ENCODE measurements around the gene SMIM26.
"Not testable (repeated sequence)": the region's sequence is repeated elsewhere in the genome, so short reads cannot be mapped to it uniquely, and the experiment has no call there.

The SMIM26 gene, protein sequence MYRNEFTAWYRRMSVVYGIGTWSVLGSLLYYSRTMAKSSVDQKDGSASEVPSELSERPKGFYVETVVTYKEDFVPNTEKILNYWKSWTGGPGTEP

DNA sequence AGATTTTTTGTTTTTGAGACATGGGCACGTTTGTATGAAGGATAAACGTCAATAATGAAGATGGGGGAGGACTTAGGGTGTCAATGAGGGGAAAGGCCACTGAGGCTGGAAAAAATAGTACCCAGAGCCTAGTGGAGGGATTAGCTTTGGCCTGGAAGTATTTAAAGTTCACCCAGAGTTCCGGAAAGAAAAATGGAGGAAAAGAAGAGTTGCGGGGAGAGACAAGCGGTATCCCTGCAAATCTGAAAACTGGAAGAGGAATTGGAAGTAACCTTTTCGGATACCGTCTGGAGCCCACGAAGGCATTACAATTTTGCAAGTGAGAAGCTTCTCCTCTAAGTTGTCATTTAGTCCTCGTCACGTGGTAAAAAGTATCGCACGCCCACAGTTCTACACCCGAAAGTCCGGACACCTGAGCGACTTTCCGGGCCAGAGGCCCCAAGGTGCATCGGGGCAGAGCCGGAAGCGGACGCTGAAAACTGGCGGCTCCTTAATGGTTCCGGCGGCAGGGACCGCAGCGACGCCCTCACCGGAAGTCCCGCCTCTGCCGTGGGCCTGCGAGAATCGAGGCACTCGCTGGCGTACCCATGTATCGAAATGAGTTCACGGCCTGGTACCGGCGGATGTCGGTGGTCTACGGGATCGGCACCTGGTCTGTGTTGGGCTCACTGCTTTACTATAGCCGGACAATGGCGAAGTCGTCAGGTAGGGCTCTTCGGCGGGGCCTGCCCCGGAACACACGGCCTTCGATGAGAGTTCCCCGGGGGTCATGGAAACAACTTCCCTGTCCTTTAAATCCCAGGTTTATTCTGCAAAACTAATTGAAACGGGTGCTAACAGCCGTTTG, at the start of gene SMIM26:
SMIM26 (plus strand) TSS at position 541 of the 847 bp plus-strand sequence; CDS start at position 588, 47 bp downstream.
- DNase-seq (ENCODE audit: low read depth in 2 of 2), result peak; percentile 88 to 94

DNA sequence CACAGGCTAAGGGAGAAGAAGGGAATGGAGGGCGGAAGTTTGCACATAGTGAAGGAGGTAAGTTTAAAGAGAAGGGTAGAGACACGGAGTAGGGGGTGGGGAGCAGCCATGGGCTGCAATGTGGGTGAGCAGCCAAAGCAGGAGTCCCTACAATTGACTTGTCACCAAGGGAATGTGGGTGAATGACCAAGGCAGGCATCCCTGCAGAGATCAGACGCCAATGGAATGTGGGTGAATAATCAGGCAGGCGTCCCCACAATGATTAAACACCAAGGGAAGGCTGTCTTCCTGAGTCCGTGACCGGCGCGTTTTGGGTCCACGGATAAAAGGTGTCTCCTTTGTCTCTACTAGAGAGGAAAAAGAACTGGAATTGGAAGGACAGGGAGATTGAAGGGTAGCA, 45.2 kb upstream of the SMIM26 start:
- DNase-seq (ENCODE audit: low read depth in 2 of 2), result not testable (repeated sequence)

DNA sequence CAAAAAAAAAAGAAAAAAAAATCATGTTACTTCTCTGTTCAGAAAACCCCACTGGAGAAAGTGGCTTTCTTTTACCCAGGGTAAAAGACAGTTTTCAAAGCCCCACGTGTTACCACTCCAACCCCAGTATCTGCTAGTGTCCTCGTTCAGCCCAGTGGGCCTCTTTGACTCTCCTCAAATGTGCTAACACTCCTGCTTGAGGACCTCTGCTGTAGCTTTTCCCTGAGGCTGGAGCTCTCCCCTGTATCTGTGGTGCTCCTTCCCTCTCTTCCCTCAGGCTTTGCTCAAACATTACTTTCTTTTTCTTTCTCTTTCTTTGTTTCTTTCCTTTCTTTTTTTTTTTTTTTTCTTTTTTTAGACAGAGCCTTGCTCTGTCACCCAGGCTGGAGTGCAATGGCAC, 44.2 kb upstream of the SMIM26 start:
- DNase-seq (ENCODE audit: low read depth in 2 of 2), result no peak

DNA sequence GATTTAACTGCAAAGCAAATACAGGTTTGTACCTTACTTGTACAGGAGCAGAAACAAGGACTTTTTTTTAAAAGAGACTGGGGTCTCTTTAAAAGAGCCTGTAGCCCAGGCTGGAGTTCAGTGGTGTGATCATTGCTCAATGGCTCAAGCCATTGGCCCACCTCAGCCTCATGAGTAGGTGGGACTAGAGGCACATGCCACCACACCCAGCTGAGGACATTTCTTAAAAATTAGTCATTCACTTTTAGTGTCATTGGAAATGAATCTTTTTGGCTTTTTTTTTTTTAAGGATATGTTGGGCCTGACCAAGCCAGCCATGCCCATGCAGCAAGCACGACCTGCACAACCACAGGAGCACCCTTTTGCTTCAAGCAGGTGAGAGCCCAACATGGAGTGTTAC, 42.6 kb upstream of the SMIM26 start:
- DNase-seq (ENCODE audit: low read depth in 2 of 2), result no peak

GRCh38 chr20:18526761-18527160, 40.5 kb upstream of the SMIM26 start:
- not testable (repeated sequence) for DNase-seq (ENCODE audit: low read depth in 2 of 2)

- DNase-seq (ENCODE audit: low read depth in 2 of 2), result no peak
These were observed 39.9 kb upstream of the SMIM26 start for GRCh38 chr20:18527339-18527738.

- no peak for DNase-seq (ENCODE audit: low read depth in 2 of 2)
These were observed 39.4 kb upstream of the SMIM26 start for GRCh38 chr20:18527836-18528235.

DNA sequence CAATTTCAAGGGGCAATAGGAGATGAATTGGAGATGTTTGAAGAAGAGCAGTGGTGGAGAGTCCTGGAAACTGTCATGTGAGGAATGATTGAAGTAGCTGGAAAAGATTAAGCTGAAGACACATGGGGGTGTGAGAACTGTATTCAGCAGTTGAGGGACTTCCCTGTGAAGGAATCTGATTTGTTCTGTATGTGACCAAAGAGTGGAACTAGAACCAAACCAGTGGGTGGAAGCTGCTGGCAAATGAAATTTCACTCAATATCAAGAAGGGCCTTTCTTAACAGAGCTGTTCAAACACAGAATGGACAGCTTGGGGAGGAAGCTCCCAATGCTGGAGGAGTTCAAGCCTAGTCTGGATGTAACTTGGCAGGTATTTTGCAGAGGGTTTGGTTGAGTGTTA, 38.2 kb upstream of the SMIM26 start:
- DNase-seq (ENCODE audit: low read depth in 2 of 2), result no peak

DNA sequence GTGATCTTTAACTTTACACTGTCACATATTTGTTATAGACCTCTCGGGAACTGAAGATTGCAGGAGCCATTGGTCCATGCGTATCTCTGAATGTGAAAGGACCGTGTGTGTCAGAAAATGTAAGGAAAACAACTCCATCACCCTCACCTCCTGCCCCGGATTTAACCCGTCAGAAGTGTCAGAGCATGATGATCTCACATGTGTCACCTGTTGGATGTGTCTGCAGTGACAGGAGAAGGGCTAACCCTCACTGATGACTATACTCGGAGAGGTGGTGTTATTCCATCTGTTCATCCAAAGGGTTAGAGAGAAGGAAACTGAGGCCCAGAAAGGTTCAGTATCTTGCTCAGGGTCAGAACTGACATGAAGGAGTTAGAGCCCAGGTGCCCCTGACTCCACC, 34.6 kb upstream of the SMIM26 start:
- DNase-seq (ENCODE audit: low read depth in 2 of 2), result no peak

GRCh38 chr20:18533491-18533890, 33.7 kb upstream of the SMIM26 start:
- DNase-seq (ENCODE audit: low read depth in 2 of 2), result no peak

GRCh38 chr20:18533978-18534644, 33.1 kb upstream of the SMIM26 start:
- DNase-seq (ENCODE audit: low read depth in 2 of 2), result no peak

- no peak for DNase-seq (ENCODE audit: low read depth in 2 of 2)
These were observed 29.6 kb upstream of the SMIM26 start for GRCh38 chr20:18537651-18538050.

DNA sequence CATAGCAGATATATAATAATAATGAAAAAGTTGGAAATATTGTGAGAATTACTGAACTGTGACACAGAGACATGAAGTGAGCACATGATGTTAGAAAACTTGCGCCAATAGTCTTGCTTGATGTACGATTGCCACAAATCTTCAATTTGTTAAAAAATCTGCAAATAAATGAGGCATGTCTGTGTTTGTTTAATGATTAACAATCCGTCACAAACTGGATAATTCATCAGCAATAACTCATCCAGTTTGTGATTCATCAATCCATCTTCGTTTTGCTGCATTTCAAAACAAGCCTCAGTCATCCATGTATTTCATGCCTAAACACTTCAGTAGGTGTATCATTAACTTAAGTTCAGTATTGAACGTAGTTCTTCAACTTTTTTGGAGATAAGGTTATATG, 25.5 kb upstream of the SMIM26 start:
- DNase-seq (ENCODE audit: low read depth in 2 of 2), result no peak

DNA sequence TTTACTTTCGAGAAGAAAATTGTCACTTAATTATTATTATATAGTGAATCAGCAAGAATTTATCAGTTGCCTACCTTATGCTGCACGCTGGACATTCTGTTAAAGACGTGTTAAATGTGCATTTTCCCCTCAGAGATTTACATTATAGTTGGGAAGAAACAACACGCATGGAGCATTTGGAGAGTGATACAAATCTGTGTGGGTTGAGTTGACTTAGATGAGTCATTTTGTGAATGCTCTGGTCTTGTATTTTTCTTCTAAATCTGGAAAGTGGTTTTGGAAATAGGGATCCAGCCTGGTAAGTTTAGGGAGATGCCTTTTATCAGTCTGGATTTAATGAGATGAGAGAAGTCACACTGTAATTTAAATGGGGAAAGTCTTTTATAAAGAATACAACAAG, 24.0 kb upstream of the SMIM26 start:
- DNase-seq (ENCODE audit: low read depth in 2 of 2), result no peak

DNA sequence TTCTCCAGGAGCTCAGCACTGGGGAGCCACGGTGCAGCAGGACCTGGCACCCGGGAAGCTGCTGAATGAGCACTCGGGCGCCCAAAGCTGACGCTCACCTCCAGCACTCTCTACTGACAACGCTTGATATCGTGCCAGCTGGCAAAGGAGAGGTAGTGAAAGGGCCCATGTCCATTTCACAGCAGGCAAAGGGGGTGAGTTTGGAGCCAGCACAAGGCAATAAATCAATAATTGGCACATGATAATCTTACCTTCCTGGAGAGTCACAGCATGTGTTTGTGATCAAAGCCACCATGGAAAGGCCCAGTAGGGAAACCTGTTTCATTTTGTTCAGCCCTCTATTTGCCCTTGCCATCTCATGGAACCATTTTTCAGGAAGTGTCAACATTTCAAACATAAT, 23.3 kb upstream of the SMIM26 start:
- DNase-seq (ENCODE audit: low read depth in 2 of 2), result no peak

GRCh38 chr20:18545566-18545965, 21.7 kb upstream of the SMIM26 start:
- DNase-seq (ENCODE audit: low read depth in 2 of 2), result no peak

DNA sequence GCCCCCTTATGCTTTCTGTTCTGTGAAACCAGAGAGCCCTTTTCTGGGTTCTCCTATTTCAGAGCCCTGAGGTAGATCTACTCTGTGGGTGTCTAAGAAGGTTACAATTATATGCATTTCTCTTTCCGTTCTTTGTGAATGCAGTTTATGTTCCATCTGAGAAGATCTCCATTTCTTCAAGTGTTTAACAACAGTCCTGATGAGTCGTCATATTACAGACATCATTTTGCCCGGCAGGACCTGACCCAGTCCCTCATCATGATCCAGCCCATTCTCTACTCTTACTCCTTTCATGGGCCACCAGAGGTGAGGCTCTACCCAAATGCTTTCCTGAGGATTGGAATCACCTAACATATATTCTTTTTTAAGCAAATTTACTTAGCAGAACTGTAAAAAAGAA, 18.8 kb upstream of the SMIM26 start:
- DNase-seq (ENCODE audit: low read depth in 2 of 2), result no peak

DNA sequence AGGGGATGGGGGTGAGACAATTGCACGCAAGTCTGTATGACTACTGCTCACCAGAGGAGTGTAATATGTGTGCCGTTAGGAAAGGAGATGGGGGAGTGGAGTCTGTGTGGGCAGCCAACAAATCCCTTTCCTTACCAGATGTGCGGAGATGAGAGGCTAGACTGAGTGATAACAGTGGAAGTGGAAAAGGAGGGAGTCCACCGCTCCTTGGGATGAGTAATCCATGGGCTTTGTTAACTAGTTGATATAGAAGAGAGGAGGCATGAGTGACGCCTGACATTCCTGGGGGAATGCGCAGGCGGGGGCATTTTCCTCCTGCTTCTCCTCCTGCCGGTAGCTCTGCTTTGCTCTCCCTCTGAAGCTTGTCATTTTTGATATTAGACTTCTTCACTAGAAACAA, 13.5 kb upstream of the SMIM26 start:
- DNase-seq (ENCODE audit: low read depth in 2 of 2), result no peak

DNA sequence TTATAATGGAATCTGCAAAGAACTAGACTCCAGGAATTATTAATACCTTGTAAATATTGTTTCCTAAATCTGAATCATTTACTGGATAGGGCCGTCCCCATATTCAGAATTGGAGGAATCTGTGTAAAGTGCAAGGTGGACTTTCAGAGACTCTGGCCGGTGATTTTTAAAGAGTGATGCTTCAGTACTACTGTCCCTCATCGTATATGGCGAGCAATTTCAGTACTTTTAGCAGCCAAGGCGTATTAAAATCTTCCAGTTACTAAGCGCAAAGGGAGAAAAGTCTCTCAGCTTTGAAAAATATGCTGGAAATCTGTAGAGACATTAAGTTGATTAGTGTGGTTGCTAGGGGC, 483 bp downstream of the SMIM26 start:
- DNase-seq (ENCODE audit: low read depth in 2 of 2), result no peak

DNA sequence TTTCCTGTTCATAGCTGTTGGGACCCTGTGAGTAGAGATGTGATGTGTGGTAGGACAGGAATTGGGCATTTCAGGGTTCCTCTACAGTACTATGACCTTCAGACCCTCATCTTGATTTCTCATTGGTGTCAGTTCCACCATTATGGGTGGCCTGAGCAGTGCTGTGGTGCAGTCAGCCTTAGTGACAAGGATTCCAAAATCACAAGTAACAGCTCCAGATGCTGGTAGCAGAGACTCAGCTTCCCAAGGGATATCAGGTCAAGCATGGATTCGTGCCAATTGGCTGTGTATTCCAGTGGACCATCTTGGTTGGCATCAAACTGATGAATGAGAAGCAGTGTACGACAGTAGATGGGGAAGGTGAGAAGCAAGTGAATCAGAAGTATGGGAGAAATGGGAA, 3.8 kb downstream of the SMIM26 start:
- no peak for DNase-seq (ENCODE audit: low read depth in 2 of 2)

DNA sequence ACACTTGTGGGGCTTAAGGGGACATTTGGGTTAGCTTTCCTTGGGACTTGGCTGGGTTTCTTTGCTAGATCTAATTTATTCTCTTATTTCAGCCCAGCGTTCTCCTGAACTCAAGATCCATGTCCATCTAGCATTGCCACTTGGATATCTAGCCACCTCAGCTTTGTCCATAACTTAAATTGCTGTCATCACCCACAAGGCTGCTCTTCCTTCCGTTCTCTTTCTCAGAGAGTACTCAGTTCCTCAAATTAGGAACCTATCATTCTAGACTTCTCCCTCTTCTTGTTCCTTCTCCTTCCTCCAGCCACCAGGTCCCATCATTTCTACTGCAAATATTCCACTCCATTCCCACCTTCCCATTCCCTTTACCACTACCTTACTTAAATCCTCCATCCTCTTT, 4.3 kb downstream of the SMIM26 start:
- no peak for DNase-seq (ENCODE audit: low read depth in 2 of 2)

DNA sequence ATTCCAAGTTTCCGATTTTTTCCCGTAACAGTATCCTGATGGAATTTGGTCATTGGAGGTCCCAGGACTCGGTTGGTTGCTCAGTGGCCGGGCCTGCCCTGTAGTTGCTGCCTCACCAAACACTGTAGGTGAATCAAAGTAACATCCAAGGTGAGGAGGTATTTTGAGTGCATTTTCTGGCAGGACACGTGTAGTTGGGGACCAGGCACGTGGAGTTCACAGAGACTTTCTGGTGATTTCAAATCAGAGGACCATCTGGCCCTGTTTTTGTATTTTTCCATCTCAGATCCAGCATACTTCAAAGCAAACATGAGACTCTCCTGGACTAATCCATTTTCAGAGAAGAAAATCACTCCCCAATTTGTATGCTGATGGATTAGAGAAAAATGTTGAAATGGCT, 10.7 kb downstream of the SMIM26 start:
- no peak for DNase-seq (ENCODE audit: low read depth in 2 of 2)

- DNase-seq (ENCODE audit: low read depth in 2 of 2), result no peak
These were observed 11.3 kb downstream of the SMIM26 start for GRCh38 chr20:18578581-18578980.
